B cell (primary cell): ENCODE data around the gene TYSND1. TPM values are rescaled to one million over a fixed set of nuclear protein-coding genes. Genes with fewer than 3 reads are reported as not detected.

Experiments used
- ATAC-seq: fragments of 200-7000 bp; cut with Tn5 transposase; one replicate; pipeline ENCODE4 v1.10.0; 2021; ENCODE audit warnings: low read depth, mild to moderate bottlenecking, moderate number of reproducible peaks, moderate library complexity
- CTCF ChIA-PET: fragments of 350-600 bp; sonication (Branson Sonifier 250); formaldehyde crosslinking; loops from one replicate; lab custom pipeline; 2021; ENCODE audit warnings: antibody characterized with exemption, inconsistent platforms; lab: Charles Lee
- POLR2A ChIA-PET: fragments of 350-600 bp; sonication (Branson Sonifier 250); formaldehyde crosslinking; loops from one replicate; lab custom pipeline; 2021; ENCODE audit warnings: antibody characterized with exemption; lab: Charles Lee
- DNase-seq: peaks from one replicate; pipeline ENCODE4 v3.0.0; 2013
- H2AFZ ChIP-seq: 2 replicates; pipeline ENCODE4 v1.6.1; 2012; ENCODE audit warnings: mild to moderate bottlenecking, low read depth, low read length; ENCODE audit not compliant: insufficient read depth, poor library complexity, severe bottlenecking
- H3K27ac ChIP-seq, 2 donors: 1 replicate in 1 of 2; 2 replicates in 1 of 2; pipeline ENCODE4 v1.5.1; 2012 to 2013; ENCODE audit warnings: low read length in 2 of 2, mild to moderate bottlenecking in 2 of 2, moderate library complexity in 1 of 2
- H3K27me3 ChIP-seq, 4 experiments: fragments of 200-600 bp in 1 of 4; sonication (generic) in 1 of 4; replicated peaks in 1 of 4; 1 replicate in 2 of 4; 2 replicates in 2 of 4; pipeline versions ENCODE4 v1.6.1 to v1.7.0; 2013 to 2016; ENCODE audit warnings: low read length in 3 of 4, mild to moderate bottlenecking in 2 of 4, mixed read lengths in 1 of 4, moderate library complexity in 1 of 4; ENCODE audit not compliant: insufficient read depth in 4 of 4, control insufficient read depth in 3 of 4; ENCODE audit errors: control extremely low read depth in 1 of 4
- H3K36me3 ChIP-seq, 2 experiments: replicated peaks in 1 of 2; 1 replicate in 1 of 2; 2 replicates in 1 of 2; pipeline versions ENCODE4 v1.6.1 to v1.7.1; 2013; ENCODE audit warnings: low read length in 1 of 2; ENCODE audit not compliant: insufficient read depth in 2 of 2, control insufficient read depth in 1 of 2; ENCODE audit errors: control extremely low read depth in 1 of 2, extremely low read depth in 1 of 2
- H3K4me1 ChIP-seq, 2 donors: fragments of 200-600 bp in 1 of 2; sonication (generic) in 1 of 2; 1 replicate in 1 of 2; 2 replicates in 1 of 2; pipeline versions ENCODE4 v1.5.1 to v1.6.1; 2013 to 2017; ENCODE audit warnings: low read length in 2 of 2; ENCODE audit not compliant: control insufficient read depth in 2 of 2, insufficient read depth in 2 of 2
- H3K4me2 ChIP-seq: replicated peaks from 2 replicates; pipeline ENCODE3; 2012; ENCODE audit warnings: mild to moderate bottlenecking, low read depth, low read length; ENCODE audit not compliant: poor library complexity, severe bottlenecking
- H3K4me3 ChIP-seq, 5 experiments: fragments of 200-600 bp in 1 of 5; sonication (generic) in 1 of 5; 1 replicate in 3 of 5; 2 replicates in 2 of 5; pipeline versions ENCODE4 v1.5.1 to v1.7.0; 2011 to 2016; ENCODE audit warnings: low read length in 4 of 5, mild to moderate bottlenecking in 4 of 5, low read depth in 2 of 5, control low read depth in 1 of 5, moderate library complexity in 1 of 5; ENCODE audit not compliant: insufficient read depth in 1 of 5; ENCODE audit errors: control extremely low read depth in 1 of 5, extremely low read depth in 1 of 5
- H3K79me2 ChIP-seq: fragments of 200-600 bp; sonication (generic); one replicate; pipeline ENCODE4 v1.6.0; 2016; ENCODE audit warnings: low read length; ENCODE audit not compliant: control insufficient read depth, insufficient read depth
- H3K9ac ChIP-seq: fragments of 200-600 bp; sonication (generic); 2 replicates; pipeline ENCODE4 v1.6.1; 2017; ENCODE audit warnings: mild to moderate bottlenecking, low read length, moderate library complexity
- H3K9me3 ChIP-seq, 3 donors: one replicate each; pipeline versions ENCODE4 v1.6.1 to v1.7.1; 2013; ENCODE audit warnings: low read length in 2 of 3; ENCODE audit not compliant: control insufficient read depth in 2 of 3, insufficient read depth in 1 of 3; ENCODE audit errors: control extremely low read depth in 1 of 3
- H4K20me1 ChIP-seq: 2 replicates; pipeline ENCODE4 v1.6.0; 2012; ENCODE audit warnings: mild to moderate bottlenecking, low read length; ENCODE audit not compliant: insufficient read depth, control insufficient read depth, poor library complexity, severe bottlenecking
- H3K27ac Mint-ChIP-seq: one replicate; pipeline ENCODE4 v1.8.0; 2021; ENCODE audit warnings: mixed read lengths
- H3K27me3 Mint-ChIP-seq: one replicate; pipeline ENCODE4 v1.8.0; 2021; ENCODE audit warnings: mixed read lengths
- H3K4me1 Mint-ChIP-seq: one replicate; pipeline ENCODE4 v1.8.0; 2021; ENCODE audit warnings: mixed read lengths
- H3K4me3 Mint-ChIP-seq: one replicate; pipeline ENCODE4 v1.8.0; 2021; ENCODE audit warnings: mixed read lengths
- H3K9me3 Mint-ChIP-seq: one replicate; pipeline ENCODE4 v1.8.0; 2022; ENCODE audit warnings: mixed read lengths; ENCODE audit not compliant: insufficient read depth
- EZH2 ChIP-seq: IDR thresholded peaks from 2 replicates; pipeline ENCODE4 v1.6.1; 2012; ENCODE audit warnings: borderline replicate concordance, low read depth, mild to moderate bottlenecking, moderate library complexity, low read length; ENCODE audit not compliant: insufficient read depth, poor library complexity, severe bottlenecking
- WGBS: methylation state at CpG from one replicate; pipeline ENCODE4 v1.1.5; 2013; ENCODE audit warnings: missing lambda C conversion rate; ENCODE audit not compliant: insufficient coverage; 5-methylcytosine and 5-hydroxymethylcytosine counted together
- intact Hi-C: fragments of 100-400 bp; cut with micrococcal nuclease; formaldehyde crosslinking; loops from one replicate; pipeline ENCODE4 v1.10.0; 2022
- polyA plus RNA-seq: library from polyadenylated mRNA; depleted of rRNA; stranded (reverse); fragments of >200 nt; gene quantifications from 2 replicates; pipeline ENCODE4 v1.2.3, GENCODE V29; 2012
- total RNA-seq, 2 donors: library from RNA; stranded (reverse); fragments of 120-200 nt in 1 of 2; gene quantifications; 1 replicate in 1 of 2; 2 replicates in 1 of 2; pipeline versions ENCODE4 v1.2.3 to v1.2.4, GENCODE V29; 2013 to 2022
- TF ChIP-seq, protein P1 (sequence below): fragments of 200-600 bp; IDR thresholded peaks from one replicate; pipeline ENCODE4 v1.8.0; 2022; ENCODE audit warnings: antibody characterized with exemption, mild to moderate bottlenecking

The TYSND1 gene
- total and polyA plus RNA-seq, 2 donors (not counting 1 experiment from before 2014, with no cell fraction given) = 28.0 to 34.1 TPM

DNA sequence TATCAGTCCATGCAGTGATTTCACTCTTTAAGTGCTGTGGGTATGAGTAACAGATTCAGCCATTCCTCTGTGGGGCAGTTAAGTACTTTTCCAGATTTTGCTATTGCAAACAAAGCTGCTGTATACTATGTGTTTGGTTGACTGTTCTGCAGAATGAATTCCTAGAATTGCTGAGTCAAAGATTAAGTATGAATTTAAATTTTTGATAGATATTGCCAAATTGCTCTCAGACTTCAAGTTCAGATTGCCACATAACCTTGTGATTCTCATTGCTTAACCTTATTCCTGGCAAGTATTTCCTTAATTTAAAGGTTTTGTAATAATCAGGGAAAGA, 45.4 kb upstream of the TYSND1 start:
- no peak for ATAC-seq
- H3K4me2 ChIP-seq = no peak overlapping the region
- no peak overlapping the region for H3K27ac Mint-ChIP-seq
- H3K9me3 Mint-ChIP-seq = no peaks in the 10 kb centered on the region
- ChIA-PET POLR2A (no interaction called here), CTCF (no interaction called here)
- no peak overlapping the region for H3K4me3 ChIP-seq
- no peaks in the 10 kb centered on the region for H3K4me1 Mint-ChIP-seq
- DNase-seq = no peak
- no peaks in the 10 kb centered on the region for H3K27me3 ChIP-seq
- intact Hi-C loops = no loop called here
- H3K4me3 Mint-ChIP-seq = no peak overlapping the region
- H4K20me1 ChIP-seq = no peaks in the 10 kb centered on the region
- H3K27ac ChIP-seq = no peak overlapping the region
- TF ChIP-seq, protein P1, sequence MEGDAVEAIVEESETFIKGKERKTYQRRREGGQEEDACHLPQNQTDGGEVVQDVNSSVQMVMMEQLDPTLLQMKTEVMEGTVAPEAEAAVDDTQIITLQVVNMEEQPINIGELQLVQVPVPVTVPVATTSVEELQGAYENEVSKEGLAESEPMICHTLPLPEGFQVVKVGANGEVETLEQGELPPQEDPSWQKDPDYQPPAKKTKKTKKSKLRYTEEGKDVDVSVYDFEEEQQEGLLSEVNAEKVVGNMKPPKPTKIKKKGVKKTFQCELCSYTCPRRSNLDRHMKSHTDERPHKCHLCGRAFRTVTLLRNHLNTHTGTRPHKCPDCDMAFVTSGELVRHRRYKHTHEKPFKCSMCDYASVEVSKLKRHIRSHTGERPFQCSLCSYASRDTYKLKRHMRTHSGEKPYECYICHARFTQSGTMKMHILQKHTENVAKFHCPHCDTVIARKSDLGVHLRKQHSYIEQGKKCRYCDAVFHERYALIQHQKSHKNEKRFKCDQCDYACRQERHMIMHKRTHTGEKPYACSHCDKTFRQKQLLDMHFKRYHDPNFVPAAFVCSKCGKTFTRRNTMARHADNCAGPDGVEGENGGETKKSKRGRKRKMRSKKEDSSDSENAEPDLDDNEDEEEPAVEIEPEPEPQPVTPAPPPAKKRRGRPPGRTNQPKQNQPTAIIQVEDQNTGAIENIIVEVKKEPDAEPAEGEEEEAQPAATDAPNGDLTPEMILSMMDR = no peak
- no peak for TF ChIP-seq EZH2
- no peak overlapping the region for H2AFZ ChIP-seq
- no peaks in the 10 kb centered on the region for H3K4me1 ChIP-seq
- no peaks in the 10 kb centered on the region for H3K79me2 ChIP-seq
- peaks cover 0 to 3% (median 0%) of the 10 kb centered on the region in 3 donors for H3K9me3 ChIP-seq
- H3K27me3 Mint-ChIP-seq = no peaks in the 10 kb centered on the region
- H3K9ac ChIP-seq = no peak overlapping the region
- no peaks in the 10 kb centered on the region for H3K36me3 ChIP-seq

DNA sequence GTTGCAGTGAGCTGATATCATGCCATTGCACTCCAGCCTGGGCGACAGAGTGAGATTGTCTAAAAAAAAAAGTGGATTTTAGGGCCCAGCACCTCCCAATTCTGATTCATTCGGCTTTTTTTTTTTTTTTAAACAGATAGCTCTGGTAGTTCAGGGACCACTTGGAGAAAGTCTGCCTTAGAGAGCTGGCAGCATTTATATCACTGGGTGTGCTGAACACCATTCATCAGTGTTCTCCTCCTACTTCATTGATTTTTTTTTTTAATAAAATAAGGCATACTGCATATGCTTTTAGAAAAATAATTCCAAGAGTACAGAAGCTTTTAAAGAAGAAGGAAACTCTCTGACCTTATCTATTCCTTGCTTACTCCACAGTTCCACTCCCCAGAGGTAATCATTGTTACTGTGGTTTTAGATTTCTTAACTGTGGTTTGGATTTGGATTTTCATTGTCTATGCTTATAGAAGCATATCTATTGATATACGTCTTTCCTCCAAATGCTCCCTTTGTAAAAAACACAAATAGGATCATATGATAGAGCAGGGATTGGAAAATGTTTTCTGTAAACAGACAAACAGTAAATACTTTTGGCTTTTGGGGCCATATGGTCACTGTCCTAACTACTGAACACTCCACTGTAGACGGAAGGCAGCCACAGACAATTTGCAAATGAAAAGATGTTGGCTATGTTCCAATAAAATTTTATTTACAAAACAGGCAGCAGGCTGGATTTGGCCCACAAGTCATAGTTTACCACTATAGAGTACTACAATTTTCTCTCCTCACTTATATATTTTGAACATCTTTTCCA, 44.9 kb upstream of the TYSND1 start:
- WGBS = no CpG with 5 or more reads among the region's 4 CpGs
- intact Hi-C loops = no loop called here
- Histone ChIP-seq H3K27me3 (no peaks in the 10 kb centered on the region), H3K9me3 (peaks cover 0 to 3% (median 0%) of the 10 kb centered on the region in 3 donors), H3K79me2 (no peaks in the 10 kb centered on the region), H4K20me1 (no peaks in the 10 kb centered on the region), H3K4me3 (no peak overlapping the region), H3K27ac (no peak overlapping the region), H3K4me2 (no peak overlapping the region), H3K4me1 (no peaks in the 10 kb centered on the region), H3K36me3 (no peaks in the 10 kb centered on the region), H2AFZ (no peak overlapping the region), H3K9ac (no peak overlapping the region)
- POLR2A ChIA-PET = no interaction called here
- CTCF ChIA-PET = no interaction called here
- TF ChIP-seq, protein P1 = no peak
- TF ChIP-seq EZH2 = no peak
- Mint-ChIP-seq H3K27me3 (no peaks in the 10 kb centered on the region), H3K4me3 (no peak overlapping the region), H3K9me3 (no peaks in the 10 kb centered on the region), H3K27ac (no peak overlapping the region), H3K4me1 (no peaks in the 10 kb centered on the region)
- ATAC-seq = no peak
- DNase-seq = no peak
